B cell (primary cell): ENCODE data around the gene DAB1. TPM values are rescaled to one million over a fixed set of nuclear protein-coding genes. Genes with fewer than 3 reads are reported as not detected.

Source experiments
- ATAC-seq: fragments of 200-7000 bp; cut with Tn5 transposase; one replicate; pipeline ENCODE4 v1.10.0; 2021; ENCODE audit warnings: low read depth, mild to moderate bottlenecking, moderate number of reproducible peaks, moderate library complexity
- CTCF ChIA-PET: fragments of 350-600 bp; sonication (Branson Sonifier 250); formaldehyde crosslinking; loops from one replicate; lab custom pipeline; 2021; ENCODE audit warnings: antibody characterized with exemption, inconsistent platforms; lab: Charles Lee
- POLR2A ChIA-PET: fragments of 350-600 bp; sonication (Branson Sonifier 250); formaldehyde crosslinking; loops from one replicate; lab custom pipeline; 2021; ENCODE audit warnings: antibody characterized with exemption; lab: Charles Lee
- DNase-seq: peaks from one replicate; pipeline ENCODE4 v3.0.0; 2013
- H2AFZ ChIP-seq: 2 replicates; pipeline ENCODE4 v1.6.1; 2012; ENCODE audit warnings: mild to moderate bottlenecking, low read depth, low read length; ENCODE audit not compliant: insufficient read depth, poor library complexity, severe bottlenecking
- H3K27ac ChIP-seq, 2 donors: 1 replicate in 1 of 2; 2 replicates in 1 of 2; pipeline ENCODE4 v1.5.1; 2012 to 2013; ENCODE audit warnings: low read length in 2 of 2, mild to moderate bottlenecking in 2 of 2, moderate library complexity in 1 of 2
- H3K27me3 ChIP-seq, 4 experiments: fragments of 200-600 bp in 1 of 4; sonication (generic) in 1 of 4; replicated peaks in 1 of 4; 1 replicate in 2 of 4; 2 replicates in 2 of 4; pipeline versions ENCODE4 v1.6.1 to v1.7.0; 2013 to 2016; ENCODE audit warnings: low read length in 3 of 4, mild to moderate bottlenecking in 2 of 4, mixed read lengths in 1 of 4, moderate library complexity in 1 of 4; ENCODE audit not compliant: insufficient read depth in 4 of 4, control insufficient read depth in 3 of 4; ENCODE audit errors: control extremely low read depth in 1 of 4
- H3K36me3 ChIP-seq, 2 experiments: replicated peaks in 1 of 2; 1 replicate in 1 of 2; 2 replicates in 1 of 2; pipeline versions ENCODE4 v1.6.1 to v1.7.1; 2013; ENCODE audit warnings: low read length in 1 of 2; ENCODE audit not compliant: insufficient read depth in 2 of 2, control insufficient read depth in 1 of 2; ENCODE audit errors: control extremely low read depth in 1 of 2, extremely low read depth in 1 of 2
- H3K4me1 ChIP-seq, 2 donors: fragments of 200-600 bp in 1 of 2; sonication (generic) in 1 of 2; 1 replicate in 1 of 2; 2 replicates in 1 of 2; pipeline versions ENCODE4 v1.5.1 to v1.6.1; 2013 to 2017; ENCODE audit warnings: low read length in 2 of 2; ENCODE audit not compliant: control insufficient read depth in 2 of 2, insufficient read depth in 2 of 2
- H3K4me2 ChIP-seq: replicated peaks from 2 replicates; pipeline ENCODE3; 2012; ENCODE audit warnings: mild to moderate bottlenecking, low read depth, low read length; ENCODE audit not compliant: poor library complexity, severe bottlenecking
- H3K4me3 ChIP-seq, 5 experiments: fragments of 200-600 bp in 1 of 5; sonication (generic) in 1 of 5; 1 replicate in 3 of 5; 2 replicates in 2 of 5; pipeline versions ENCODE4 v1.5.1 to v1.7.0; 2011 to 2016; ENCODE audit warnings: low read length in 4 of 5, mild to moderate bottlenecking in 4 of 5, low read depth in 2 of 5, control low read depth in 1 of 5, moderate library complexity in 1 of 5; ENCODE audit not compliant: insufficient read depth in 1 of 5; ENCODE audit errors: control extremely low read depth in 1 of 5, extremely low read depth in 1 of 5
- H3K79me2 ChIP-seq: fragments of 200-600 bp; sonication (generic); one replicate; pipeline ENCODE4 v1.6.0; 2016; ENCODE audit warnings: low read length; ENCODE audit not compliant: control insufficient read depth, insufficient read depth
- H3K9ac ChIP-seq: fragments of 200-600 bp; sonication (generic); 2 replicates; pipeline ENCODE4 v1.6.1; 2017; ENCODE audit warnings: mild to moderate bottlenecking, low read length, moderate library complexity
- H3K9me3 ChIP-seq, 3 donors: one replicate each; pipeline versions ENCODE4 v1.6.1 to v1.7.1; 2013; ENCODE audit warnings: low read length in 2 of 3; ENCODE audit not compliant: control insufficient read depth in 2 of 3, insufficient read depth in 1 of 3; ENCODE audit errors: control extremely low read depth in 1 of 3
- H4K20me1 ChIP-seq: 2 replicates; pipeline ENCODE4 v1.6.0; 2012; ENCODE audit warnings: mild to moderate bottlenecking, low read length; ENCODE audit not compliant: insufficient read depth, control insufficient read depth, poor library complexity, severe bottlenecking
- H3K27ac Mint-ChIP-seq: one replicate; pipeline ENCODE4 v1.8.0; 2021; ENCODE audit warnings: mixed read lengths
- H3K27me3 Mint-ChIP-seq: one replicate; pipeline ENCODE4 v1.8.0; 2021; ENCODE audit warnings: mixed read lengths
- H3K4me1 Mint-ChIP-seq: one replicate; pipeline ENCODE4 v1.8.0; 2021; ENCODE audit warnings: mixed read lengths
- H3K4me3 Mint-ChIP-seq: one replicate; pipeline ENCODE4 v1.8.0; 2021; ENCODE audit warnings: mixed read lengths
- H3K9me3 Mint-ChIP-seq: one replicate; pipeline ENCODE4 v1.8.0; 2022; ENCODE audit warnings: mixed read lengths; ENCODE audit not compliant: insufficient read depth
- CTCF ChIP-seq: fragments of 200-600 bp; IDR thresholded peaks from one replicate; pipeline ENCODE4 v1.8.0; 2022; ENCODE audit warnings: antibody characterized with exemption, mild to moderate bottlenecking
- EZH2 ChIP-seq: IDR thresholded peaks from 2 replicates; pipeline ENCODE4 v1.6.1; 2012; ENCODE audit warnings: borderline replicate concordance, low read depth, mild to moderate bottlenecking, moderate library complexity, low read length; ENCODE audit not compliant: insufficient read depth, poor library complexity, severe bottlenecking
- WGBS: methylation state at CpG from one replicate; pipeline ENCODE4 v1.1.5; 2013; ENCODE audit warnings: missing lambda C conversion rate; ENCODE audit not compliant: insufficient coverage; 5-methylcytosine and 5-hydroxymethylcytosine counted together
- intact Hi-C: fragments of 100-400 bp; cut with micrococcal nuclease; formaldehyde crosslinking; loops from one replicate; pipeline ENCODE4 v1.10.0; 2022
- polyA plus RNA-seq: library from polyadenylated mRNA; depleted of rRNA; stranded (reverse); fragments of >200 nt; gene quantifications from 2 replicates; pipeline ENCODE4 v1.2.3, GENCODE V29; 2012
- total RNA-seq, 2 donors: library from RNA; stranded (reverse); fragments of 120-200 nt in 1 of 2; gene quantifications; 1 replicate in 1 of 2; 2 replicates in 1 of 2; pipeline versions ENCODE4 v1.2.3 to v1.2.4, GENCODE V29; 2013 to 2022

DAB1 gene
- total and polyA plus RNA-seq, 2 donors (not counting 1 experiment from before 2014, with no cell fraction given): not detected

GRCh38 chr1:57115030-57115614 lies 308.7 kb downstream of the DAB1 start:
- Histone ChIP-seq H3K27me3 (no peaks in the 10 kb centered on the region), H3K36me3 (no peaks in the 10 kb centered on the region), H3K79me2 (no peaks in the 10 kb centered on the region), H4K20me1 (no peaks in the 10 kb centered on the region), H3K4me3 (no peak overlapping the region), H3K4me2 (no peak overlapping the region), H3K9ac (no peak overlapping the region), H3K27ac (no peak overlapping the region), H3K4me1 (no peaks in the 10 kb centered on the region), H3K9me3 (no peaks in the 10 kb centered on the region), H2AFZ (no peak overlapping the region)
- Mint-ChIP-seq H3K9me3 (no peaks in the 10 kb centered on the region), H3K4me3 (no peak overlapping the region), H3K4me1 (no peaks in the 10 kb centered on the region), H3K27ac (no peak overlapping the region), H3K27me3 (peaks cover 4% of the 10 kb centered on the region)
- intact Hi-C loops: no loop called here
- POLR2A ChIA-PET: no interaction called here
- ATAC-seq: no peak
- TF ChIP-seq CTCF (no peak), EZH2 (no peak)
- DNase-seq: no peak
- CTCF ChIA-PET: no interaction called here
- no CpG with 5 or more reads among the region's 4 CpGs for WGBS

- Histone ChIP-seq H3K27me3 (no peaks in the 10 kb centered on the region), H3K4me3 (no peak overlapping the region), H4K20me1 (no peaks in the 10 kb centered on the region), H3K27ac (no peak overlapping the region), H2AFZ (no peak overlapping the region), H3K9me3 (no peaks in the 10 kb centered on the region), H3K9ac (no peak overlapping the region), H3K4me2 (no peak overlapping the region), H3K36me3 (no peaks in the 10 kb centered on the region), H3K4me1 (no peaks in the 10 kb centered on the region), H3K79me2 (no peaks in the 10 kb centered on the region)
- 96% methylated on average over 2 of the region's 2 CpGs for WGBS
- no peaks in the 10 kb centered on the region for H3K4me1 Mint-ChIP-seq
- ATAC-seq (no peak), DNase-seq (no peak)
- CTCF ChIA-PET: no interaction called here
- H3K27ac Mint-ChIP-seq: no peak overlapping the region
- no peak overlapping the region for H3K4me3 Mint-ChIP-seq
- POLR2A ChIA-PET: no interaction called here
- H3K27me3 Mint-ChIP-seq: peaks cover 4% of the 10 kb centered on the region
- TF ChIP-seq CTCF (no peak), EZH2 (no peak)
- H3K9me3 Mint-ChIP-seq: no peaks in the 10 kb centered on the region
- intact Hi-C loops: no loop called here
Observed at GRCh38 chr1:57112148-57112547, 311.7 kb downstream of the DAB1 start.
